Dendritic cell treated with granulocyte-macrophage colony-stimulating factor and Interleukin-4, amounts not matched to agents 40 ng/mL and 50 ng/mL, for 4 days (primary cell): ENCODE results near the gene KIF13A.
A peak's percentile ranks its signal among the peaks of the same experiment; 100 is the strongest.
"Not testable (repeated sequence)": the region's sequence is repeated elsewhere in the genome, so short reads cannot be mapped to it uniquely, and the experiment has no call there.

ENCODE experiments used
- H3K27ac Mint-ChIP-seq: one replicate; pipeline ENCODE4 v1.8.0; 2022; ENCODE audit warnings: mild to moderate bottlenecking, mixed read lengths
- H3K27me3 Mint-ChIP-seq: one replicate; pipeline ENCODE4 v1.8.0; 2022; ENCODE audit warnings: mild to moderate bottlenecking, mixed read lengths
- H3K36me3 Mint-ChIP-seq: one replicate; pipeline ENCODE4 v1.8.0; 2022; ENCODE audit warnings: low read depth, mixed read lengths
- H3K4me1 Mint-ChIP-seq: one replicate; pipeline ENCODE4 v1.8.0; 2022; ENCODE audit warnings: low read depth, mixed read lengths
- H3K4me3 Mint-ChIP-seq: one replicate; pipeline ENCODE4 v1.8.0; 2022; ENCODE audit warnings: mild to moderate bottlenecking, moderate library complexity, mixed read lengths
- H3K9me3 Mint-ChIP-seq: one replicate; pipeline ENCODE4 v1.8.0; 2022; ENCODE audit warnings: mixed read lengths
- intact Hi-C: fragments of 100-400 bp; cut with micrococcal nuclease; formaldehyde crosslinking; loops from one replicate; pipeline ENCODE4 v1.15.0; 2022

KIF13A gene

DNA sequence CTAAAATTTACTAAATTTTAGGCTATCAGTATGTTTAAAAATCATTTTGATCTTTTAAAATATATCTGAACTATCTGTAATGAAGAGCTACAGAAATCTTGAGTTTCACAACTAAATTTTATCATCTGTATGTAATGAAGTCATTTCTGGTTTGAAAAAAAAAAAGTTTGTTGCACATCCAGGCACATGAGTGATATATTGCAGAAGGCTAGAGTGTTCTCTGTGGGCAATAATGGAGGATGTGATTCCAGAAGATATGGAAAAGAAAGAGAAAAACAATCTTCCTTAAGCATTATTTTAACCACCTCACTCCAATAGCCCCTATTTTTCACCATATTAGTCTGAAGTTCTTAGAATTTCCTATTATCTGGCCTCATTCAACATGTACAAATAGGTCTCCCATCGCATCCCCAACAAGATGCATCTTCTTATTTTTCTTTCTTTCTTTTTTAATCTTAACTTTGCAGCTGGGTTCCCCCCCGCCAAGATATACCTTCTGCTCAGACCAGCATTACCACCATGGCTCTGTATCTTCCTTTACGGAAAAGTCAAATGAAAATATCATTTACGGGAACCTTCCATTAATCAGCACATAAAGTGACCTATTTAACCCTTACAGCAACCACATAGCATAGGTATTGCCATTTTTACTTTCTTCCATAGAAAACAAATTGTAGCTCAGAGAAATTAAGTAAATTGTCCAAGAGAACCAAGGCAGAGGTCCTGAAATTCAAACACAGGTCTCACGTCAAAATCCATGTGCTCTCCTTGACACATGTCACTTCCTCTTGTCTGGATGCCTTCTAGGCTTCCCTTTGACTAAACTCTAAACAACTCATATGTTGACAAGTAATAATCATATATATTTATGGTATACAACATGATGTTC is 116.9 kb downstream of the KIF13A start:
- no peak overlapping the region for H3K4me3 Mint-ChIP-seq
- no peaks in the 10 kb centered on the region for H3K9me3 Mint-ChIP-seq

DNA sequence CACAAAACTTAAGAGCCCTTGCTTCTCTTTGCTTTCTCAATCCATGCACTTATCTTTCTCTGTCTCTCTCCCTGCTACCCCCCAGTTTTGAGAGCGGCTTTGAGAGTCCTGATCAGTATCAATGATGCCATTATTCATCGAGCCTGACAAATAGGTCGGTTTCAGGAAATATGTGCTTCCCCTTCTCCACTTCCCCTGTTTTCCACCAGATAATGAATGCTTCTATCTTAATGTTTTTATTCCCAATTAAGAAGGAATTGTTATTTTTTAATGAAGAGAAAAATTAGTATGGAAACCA is 117.7 kb downstream of the KIF13A start:
- no peak overlapping the region for H3K27ac Mint-ChIP-seq
- no peaks in the 10 kb centered on the region for H3K27me3 Mint-ChIP-seq
- peaks cover 7% of the 10 kb centered on the region for H3K36me3 Mint-ChIP-seq
- peak overlapping the region; percentile 10 for H3K4me3 Mint-ChIP-seq
- no peaks in the 10 kb centered on the region for H3K9me3 Mint-ChIP-seq
- intact Hi-C loops, result no loop called here
- peaks cover 10% of the 10 kb centered on the region for H3K4me1 Mint-ChIP-seq

More for the DNA sequence above, 116.9 kb downstream of the KIF13A start:
- peaks cover 10% of the 10 kb centered on the region for H3K4me1 Mint-ChIP-seq
- H3K27ac Mint-ChIP-seq, result no peak overlapping the region
- H3K36me3 Mint-ChIP-seq, result peaks cover 7% of the 10 kb centered on the region
- H3K27me3 Mint-ChIP-seq, result no peaks in the 10 kb centered on the region
- intact Hi-C loops, result no loop called here

DNA sequence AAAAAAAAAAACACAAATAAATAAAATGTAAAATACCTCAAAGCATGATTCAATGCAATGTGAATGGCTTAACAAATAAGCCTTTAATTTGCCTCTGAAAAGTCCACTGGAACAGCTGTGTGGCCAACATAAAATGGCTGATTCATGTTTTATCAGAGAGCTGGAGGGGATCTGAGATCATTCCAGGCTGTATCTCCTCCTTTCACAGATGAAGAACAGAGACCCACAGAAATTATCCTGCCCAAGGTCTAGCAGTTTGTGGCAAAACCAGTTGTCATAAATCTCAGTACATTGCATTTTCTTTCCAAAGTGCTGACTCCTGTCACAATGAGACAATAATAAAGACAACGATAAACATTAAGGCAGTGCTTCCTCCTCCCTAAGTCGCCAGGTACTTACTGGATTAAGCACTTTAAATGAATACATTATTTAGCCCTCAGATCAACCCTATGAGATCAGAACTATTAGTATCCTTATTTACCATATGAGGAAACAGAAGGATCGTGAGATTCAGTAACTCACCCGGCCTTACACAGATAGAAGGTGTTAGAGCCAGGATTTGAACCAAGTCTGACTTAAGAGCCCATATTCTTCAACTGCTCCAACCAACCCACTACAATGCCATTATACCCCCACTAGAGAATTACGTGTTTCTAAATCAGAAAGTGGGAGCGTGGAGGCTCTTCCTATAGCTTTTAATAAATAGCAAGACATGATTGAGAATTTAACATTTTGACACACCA is 118.3 kb downstream of the KIF13A start:
- Mint-ChIP-seq H3K4me3 (no peak overlapping the region), H3K4me1 (peaks cover 10% of the 10 kb centered on the region), H3K9me3 (no peaks in the 10 kb centered on the region), H3K36me3 (peaks cover 7% of the 10 kb centered on the region), H3K27me3 (no peaks in the 10 kb centered on the region), H3K27ac (no peak overlapping the region)
- intact Hi-C loops, result no loop called here

DNA sequence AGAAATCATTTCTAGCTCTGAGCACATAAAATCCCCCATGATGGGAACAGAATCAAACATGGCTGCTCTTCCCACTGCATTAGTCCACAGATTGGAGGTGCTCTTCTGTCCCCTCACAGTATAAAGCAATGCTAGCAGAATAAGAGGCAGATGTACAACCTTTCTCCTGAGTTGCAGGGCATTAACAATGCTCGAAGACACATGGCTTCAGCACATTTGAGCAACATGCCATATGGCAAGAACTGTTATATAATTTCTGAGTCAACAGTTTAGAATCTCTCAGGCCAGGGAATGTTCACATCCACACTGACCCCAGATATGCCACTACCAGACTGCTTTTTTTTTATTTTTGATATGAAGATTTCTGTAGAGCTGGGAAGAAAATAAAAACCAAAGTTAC is 119.6 kb downstream of the KIF13A start:
- Mint-ChIP-seq H3K4me1 (peaks cover 10% of the 10 kb centered on the region), H3K27me3 (no peaks in the 10 kb centered on the region), H3K4me3 (no peak overlapping the region), H3K9me3 (no peaks in the 10 kb centered on the region), H3K36me3 (peaks cover 7% of the 10 kb centered on the region), H3K27ac (no peak overlapping the region)
- intact Hi-C loops, result no loop called here

DNA sequence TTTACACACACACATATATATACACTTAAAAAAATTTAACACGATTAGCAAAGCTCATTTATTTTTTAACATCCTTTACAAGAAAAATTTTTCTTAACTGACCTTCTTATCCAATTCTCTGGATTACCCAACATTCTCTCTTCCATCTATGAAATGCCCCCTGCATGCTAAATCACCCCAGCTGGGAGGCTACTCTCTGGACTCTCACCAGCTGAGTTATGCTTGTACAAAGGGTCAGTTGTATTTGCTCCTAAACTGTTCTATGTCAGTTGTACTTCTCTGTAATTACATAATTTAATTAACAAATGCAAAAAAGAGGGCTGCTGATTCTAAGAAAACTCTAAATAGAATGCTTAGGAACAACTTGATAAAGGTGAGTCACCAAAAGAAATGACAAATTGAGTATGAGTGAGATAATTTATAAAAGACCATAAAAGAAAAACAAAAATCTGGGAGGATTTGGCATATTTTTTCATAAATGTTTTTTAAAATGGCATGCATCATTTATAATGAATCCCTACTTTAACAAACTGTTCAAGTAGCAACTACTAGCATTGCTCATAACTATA is 120.5 kb downstream of the KIF13A start:
- Mint-ChIP-seq H3K9me3 (no peaks in the 10 kb centered on the region), H3K27ac (no peak overlapping the region), H3K27me3 (no peaks in the 10 kb centered on the region), H3K36me3 (peaks cover 7% of the 10 kb centered on the region), H3K4me1 (peaks cover 10% of the 10 kb centered on the region), H3K4me3 (no peak overlapping the region)
- intact Hi-C loops, result no loop called here

DNA sequence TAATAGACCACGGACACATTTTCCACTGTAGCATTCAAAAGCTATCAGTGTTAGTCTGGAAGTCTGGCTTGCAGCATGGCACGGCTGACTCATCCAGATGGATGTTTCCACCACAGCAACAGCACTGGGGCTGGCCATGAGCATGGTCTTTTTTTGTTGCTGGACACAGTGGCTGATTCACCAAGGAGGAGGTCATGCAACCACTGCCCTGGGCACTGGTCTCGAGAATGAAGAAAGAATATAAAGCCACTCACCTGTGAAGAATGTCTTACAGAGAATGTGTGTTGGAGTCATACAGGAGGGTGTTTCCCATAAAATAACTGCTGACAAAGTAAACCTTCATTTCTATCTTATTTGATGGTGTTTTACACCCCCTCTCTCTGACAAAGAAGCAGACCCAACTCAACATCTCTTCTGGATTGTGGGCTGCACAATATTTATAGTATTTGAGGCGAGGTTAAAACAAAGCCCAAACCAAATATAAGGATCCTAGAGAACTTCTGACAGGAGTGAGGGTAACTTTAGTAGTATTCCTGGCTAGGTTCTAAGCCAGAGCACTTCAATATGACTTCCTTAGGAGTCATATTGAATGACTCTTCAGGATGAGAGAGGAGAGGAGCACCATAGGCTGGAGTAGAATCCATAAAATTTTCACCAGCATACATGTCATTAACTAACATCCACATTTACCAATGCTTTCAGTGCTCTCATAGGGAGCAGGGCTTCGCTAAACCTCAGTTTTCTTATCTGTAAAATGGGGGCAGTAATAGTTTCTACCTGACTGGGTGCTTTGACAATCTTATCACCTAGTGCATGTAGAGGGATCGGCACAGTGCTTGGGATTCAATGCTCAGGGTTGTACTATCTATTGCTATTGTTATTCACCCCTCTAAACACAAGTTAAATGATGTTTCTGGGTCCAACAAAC is 121.4 kb downstream of the KIF13A start:
- Mint-ChIP-seq H3K9me3 (no peaks in the 10 kb centered on the region), H3K27ac (no peak overlapping the region), H3K4me3 (no peak overlapping the region), H3K36me3 (no peaks in the 10 kb centered on the region), H3K27me3 (no peaks in the 10 kb centered on the region), H3K4me1 (peaks cover 15% of the 10 kb centered on the region)
- intact Hi-C loops, result no loop called here

DNA sequence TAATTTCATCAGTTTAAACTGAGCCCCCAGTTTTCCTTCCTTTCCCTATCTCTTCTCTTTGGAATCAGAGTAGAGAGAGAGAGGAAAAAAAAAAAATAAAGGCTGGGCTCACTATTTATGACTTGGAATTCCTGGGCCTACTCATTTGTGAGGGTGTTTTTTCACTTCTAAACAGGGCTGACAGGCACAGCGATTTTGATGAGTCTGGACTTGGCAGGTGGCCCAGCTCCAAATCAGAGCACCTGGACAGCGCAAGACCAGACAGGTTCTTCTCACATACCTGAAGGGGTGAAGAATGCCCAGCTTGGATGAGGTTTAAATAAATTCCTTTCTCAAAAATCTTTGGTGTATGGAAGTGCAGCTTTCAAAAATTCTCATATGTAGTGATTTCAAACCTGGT is 122.2 kb downstream of the KIF13A start:
- no peaks in the 10 kb centered on the region for H3K27me3 Mint-ChIP-seq
- peaks cover under 1% of the 10 kb centered on the region for H3K36me3 Mint-ChIP-seq
- H3K27ac Mint-ChIP-seq, result no peak overlapping the region
- no peak overlapping the region for H3K4me3 Mint-ChIP-seq
- intact Hi-C loops, result no loop called here
- peaks cover 15% of the 10 kb centered on the region for H3K4me1 Mint-ChIP-seq
- H3K9me3 Mint-ChIP-seq, result no peaks in the 10 kb centered on the region

DNA sequence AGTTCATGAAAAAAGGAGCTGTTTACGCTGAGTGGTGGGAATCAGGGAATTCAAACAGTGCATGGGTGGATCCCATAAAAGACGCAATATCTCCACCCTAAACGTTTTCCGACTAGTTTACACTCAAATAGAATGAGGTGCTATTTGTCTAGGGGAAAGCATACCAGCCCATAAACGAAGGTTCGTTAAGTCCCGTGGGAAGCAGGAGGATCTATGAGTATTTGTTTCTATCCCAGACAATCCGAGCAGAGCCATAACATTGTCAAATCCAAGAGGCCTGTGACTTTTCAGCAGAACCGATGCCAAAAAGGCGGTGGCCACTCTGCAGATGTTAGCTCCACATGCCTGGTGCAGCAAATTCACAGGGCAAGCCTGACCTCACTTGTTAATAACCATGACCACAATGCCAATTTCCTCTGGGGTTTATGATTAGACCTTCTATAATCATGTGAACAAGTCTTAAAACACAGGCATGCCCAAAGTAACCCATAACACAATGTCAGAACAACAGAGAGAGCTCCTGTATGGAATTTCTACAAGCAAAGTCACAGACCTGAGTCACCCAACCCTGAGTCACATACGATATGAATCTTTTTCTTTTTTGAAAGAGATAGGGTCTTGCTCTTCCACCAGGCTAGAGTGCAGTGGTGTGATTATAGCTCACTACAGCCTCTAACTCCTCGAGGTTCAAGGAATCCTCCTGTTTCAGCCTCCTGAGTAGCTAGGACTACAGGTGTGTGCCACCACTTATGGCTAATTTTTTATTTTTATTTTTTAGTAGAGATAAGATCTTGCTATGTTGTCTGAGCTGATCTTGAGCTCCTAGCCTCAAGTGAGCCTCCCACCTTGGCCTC is 123.3 kb downstream of the KIF13A start:
- no peak overlapping the region for H3K4me3 Mint-ChIP-seq
- peaks cover 7% of the 10 kb centered on the region for H3K4me1 Mint-ChIP-seq
- H3K27ac Mint-ChIP-seq, result no peak overlapping the region

DNA sequence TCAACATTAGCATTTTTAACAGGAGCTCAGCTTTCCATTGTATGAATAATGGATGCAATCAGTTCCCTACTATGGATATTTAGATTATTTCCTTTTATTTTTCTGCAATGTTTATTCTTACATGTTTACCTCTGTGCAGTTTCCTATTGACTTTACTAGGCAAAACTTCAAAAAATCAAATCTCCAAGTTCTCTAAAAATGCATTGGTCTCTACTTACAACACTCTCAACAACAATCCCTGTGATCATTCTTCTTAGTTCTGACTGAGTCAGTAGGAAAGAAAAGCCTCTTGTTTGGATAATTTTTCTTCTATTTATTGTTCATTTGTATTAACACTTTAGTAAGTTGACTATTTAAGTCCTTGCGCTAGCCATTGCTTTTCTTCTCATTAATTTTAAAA is 126.1 kb downstream of the KIF13A start:
- intact Hi-C loops, result no loop called here
- Mint-ChIP-seq H3K36me3 (peaks cover 19% of the 10 kb centered on the region), H3K9me3 (no peaks in the 10 kb centered on the region), H3K4me3 (no peak overlapping the region), H3K4me1 (peaks cover 5% of the 10 kb centered on the region), H3K27me3 (no peaks in the 10 kb centered on the region), H3K27ac (no peak overlapping the region)

More for the DNA sequence above, 123.3 kb downstream of the KIF13A start:
- Mint-ChIP-seq H3K27me3 (no peaks in the 10 kb centered on the region), H3K36me3 (peaks cover 6% of the 10 kb centered on the region), H3K9me3 (no peaks in the 10 kb centered on the region)
- intact Hi-C loops, result no loop called here

DNA sequence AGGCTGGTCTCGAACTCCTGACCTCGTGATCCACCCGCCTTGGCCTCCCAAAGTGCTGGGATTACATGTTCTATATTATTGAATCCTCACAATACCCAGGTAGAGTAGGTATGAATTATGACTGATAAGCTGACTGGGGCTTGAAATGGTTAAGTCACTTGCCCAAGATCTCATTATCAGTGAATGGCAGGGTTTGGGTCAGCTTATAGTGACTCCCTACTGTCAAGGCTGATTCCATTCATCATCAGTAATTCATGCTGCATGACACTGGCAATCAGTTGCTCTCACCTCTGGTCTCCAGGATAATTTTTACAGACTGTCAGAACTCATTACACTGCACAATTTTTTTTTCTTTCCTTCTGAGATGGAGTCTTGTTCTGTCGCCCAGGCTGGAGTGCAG is 127.6 kb downstream of the KIF13A start:
- intact Hi-C loops, result no loop called here
- Mint-ChIP-seq H3K9me3 (no peaks in the 10 kb centered on the region), H3K4me1 (peaks cover 5% of the 10 kb centered on the region), H3K27me3 (no peaks in the 10 kb centered on the region), H3K4me3 (no peak overlapping the region), H3K36me3 (peaks cover 34% of the 10 kb centered on the region), H3K27ac (no peak overlapping the region)

DNA sequence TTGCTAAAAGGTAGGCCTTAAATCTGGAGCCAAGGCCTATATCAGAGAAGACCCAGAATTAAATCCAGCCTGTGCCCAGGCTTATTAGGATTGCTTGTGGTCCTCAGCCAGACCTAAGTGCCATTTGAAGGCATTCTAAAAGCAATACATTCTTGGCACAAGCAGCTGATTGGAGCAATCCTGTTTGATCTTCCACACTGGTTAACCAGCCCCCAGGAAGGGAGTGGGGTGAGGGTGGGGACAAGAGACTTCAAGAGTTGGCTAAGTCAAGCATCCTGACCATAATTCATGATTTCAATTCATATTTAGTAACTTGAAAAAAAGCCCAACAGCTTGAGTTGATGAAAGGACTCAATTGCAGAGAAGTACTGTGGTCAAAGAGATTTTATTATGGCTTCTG is 128.9 kb downstream of the KIF13A start:
- no peak overlapping the region for H3K4me3 Mint-ChIP-seq
- H3K4me1 Mint-ChIP-seq, result peaks cover 5% of the 10 kb centered on the region
- H3K27me3 Mint-ChIP-seq, result no peaks in the 10 kb centered on the region
- peaks cover 36% of the 10 kb centered on the region for H3K36me3 Mint-ChIP-seq
- H3K27ac Mint-ChIP-seq, result no peak overlapping the region
- no peaks in the 10 kb centered on the region for H3K9me3 Mint-ChIP-seq
- intact Hi-C loops, result no loop called here

DNA sequence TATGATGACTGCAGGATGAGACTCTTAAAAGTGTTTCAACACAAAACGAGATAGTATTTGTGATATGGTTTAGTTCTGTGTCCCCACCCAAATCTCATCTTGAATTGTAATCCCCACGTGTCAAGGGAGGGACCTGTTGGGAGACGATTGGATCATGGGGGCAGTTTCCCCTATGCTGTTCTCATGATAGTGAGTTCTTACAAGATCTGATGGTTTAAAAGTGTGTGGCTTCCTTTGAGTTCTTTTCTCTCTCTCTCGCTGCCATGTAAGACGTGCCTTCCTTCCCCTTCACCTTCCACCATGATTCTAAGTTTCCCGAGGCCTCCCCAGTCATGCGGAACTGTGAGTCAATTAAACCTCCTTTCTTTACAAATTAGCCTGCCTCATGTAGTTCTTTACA is 130.2 kb downstream of the KIF13A start:
- H3K9me3 Mint-ChIP-seq, H3K27ac Mint-ChIP-seq, H3K27me3 Mint-ChIP-seq, H3K4me3 Mint-ChIP-seq, intact Hi-C loops, H3K4me1 Mint-ChIP-seq: not testable (repeated sequence)
- H3K36me3 Mint-ChIP-seq, result peaks cover 36% of the 10 kb centered on the region

DNA sequence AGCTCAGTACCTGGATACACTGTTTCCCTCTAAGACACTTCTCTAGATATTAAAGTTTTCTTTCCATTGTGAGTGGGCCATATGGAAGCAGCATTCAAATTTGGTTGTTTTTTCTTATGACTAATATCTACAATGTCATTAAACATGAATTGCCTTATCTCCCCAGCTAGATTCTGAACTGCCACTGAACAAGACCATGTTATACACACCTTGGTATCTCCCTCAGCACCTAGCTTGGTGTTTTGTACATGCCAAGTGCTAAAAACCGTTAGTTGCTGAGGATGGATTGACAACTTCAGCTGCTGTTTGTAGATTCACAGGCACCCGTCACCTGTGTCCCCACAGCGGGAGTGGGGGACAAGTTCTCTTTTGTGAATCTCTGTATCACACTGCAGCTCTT is 131.1 kb downstream of the KIF13A start:
- Mint-ChIP-seq H3K4me1 (peaks cover under 1% of the 10 kb centered on the region), H3K27me3 (no peaks in the 10 kb centered on the region), H3K36me3 (peaks cover 39% of the 10 kb centered on the region), H3K27ac (no peak overlapping the region), H3K9me3 (no peaks in the 10 kb centered on the region), H3K4me3 (no peak overlapping the region)
- intact Hi-C loops, result no loop called here
